Smooth muscle cell (in vitro differentiated cells): ENCODE results near the gene HSPB6. TPM values are rescaled to one million over a fixed set of nuclear protein-coding genes. Genes with fewer than 3 reads are reported as not detected.

Experiments
- DNase-seq: peaks from one replicate; lab custom pipeline; 2025; ENCODE audit not compliant: unreplicated experiment; lab: John Stamatoyannopoulos, UW
- H2AFZ ChIP-seq: fragments of 200-600 bp; sonication (generic); 2 replicates; pipeline ENCODE4 v1.6.0; 2016; ENCODE audit warnings: antibody characterized with exemption, low read depth, mild to moderate bottlenecking
- H3F3A ChIP-seq: fragments of 200-600 bp; sonication (generic); 2 replicates; pipeline ENCODE4 v1.6.0; 2017; ENCODE audit warnings: antibody characterized with exemption, low read depth
- H3K27ac ChIP-seq: fragments of 200-600 bp; sonication (generic); 2 replicates; pipeline ENCODE4 v1.5.1; 2016; ENCODE audit warnings: low read depth, mild to moderate bottlenecking
- H3K27me3 ChIP-seq: fragments of 200-600 bp; sonication (generic); 2 replicates; pipeline ENCODE4 v1.6.1; 2016; ENCODE audit warnings: low read depth, mild to moderate bottlenecking
- H3K36me3 ChIP-seq: fragments of 200-600 bp; sonication (generic); 2 replicates; pipeline ENCODE4 v1.5.1; 2016; ENCODE audit warnings: low read depth
- H3K4me1 ChIP-seq: fragments of 200-600 bp; sonication (generic); 2 replicates; pipeline ENCODE4 v1.5.1; 2016; ENCODE audit warnings: low read depth
- H3K4me2 ChIP-seq: fragments of 200-600 bp; sonication (generic); 2 replicates; pipeline ENCODE4 v1.6.0; 2016; ENCODE audit warnings: mild to moderate bottlenecking
- H3K4me3 ChIP-seq: fragments of 200-600 bp; sonication (generic); 2 replicates; pipeline ENCODE4 v1.5.1; 2016; ENCODE audit warnings: mild to moderate bottlenecking
- H3K79me2 ChIP-seq: fragments of 200-600 bp; sonication (generic); 2 replicates; pipeline ENCODE4 v1.6.0; 2016; ENCODE audit warnings: low read depth, mild to moderate bottlenecking
- H3K9ac ChIP-seq: fragments of 200-600 bp; sonication (generic); 2 replicates; pipeline ENCODE4 v1.6.0; 2016; ENCODE audit warnings: low read depth
- H3K9me3 ChIP-seq: fragments of 200-600 bp; sonication (generic); replicated peaks from 2 replicates; pipeline ENCODE4 v1.5.1; 2016; ENCODE audit warnings: low read depth
- H4K20me1 ChIP-seq: fragments of 200-600 bp; sonication (generic); 2 replicates; pipeline ENCODE4 v1.6.0; 2016; ENCODE audit warnings: low read depth
- CTCF ChIP-seq: fragments of 200-600 bp; sonication (generic); IDR thresholded peaks from 2 replicates; pipeline ENCODE4 v1.5.1; 2017; ENCODE audit warnings: borderline replicate concordance, mild to moderate bottlenecking, antibody characterized with exemption; ENCODE audit not compliant: insufficient read depth, poor library complexity, severe bottlenecking
- WGBS: methylation state at CpG from one replicate; pipeline ENCODE4 v1.1.7; 2016; ENCODE audit warnings: low lambda C conversion rate; 5-methylcytosine and 5-hydroxymethylcytosine counted together
- polyA plus RNA-seq: library from polyadenylated mRNA; unstranded; fragments of >200 nt; fragmentation: Nextera tagmentation; extraction: Ambion mirVana; gene quantifications from 2 replicates; pipeline ENCODE4 v1.2.1, GENCODE V29; 2016
- total RNA-seq: library from RNA; depleted of rRNA; stranded (reverse); fragments of >200 nt; gene quantifications from 2 replicates; pipeline ENCODE4 v1.2.3, GENCODE V29; 2014

HSPB6 gene
- total and polyA plus RNA-seq, 2 experiments from 2014 or later = 19.1 to 254 TPM

- peaks cover 6% of the 10 kb centered on the region for H3K4me1 ChIP-seq
- no peak for TF ChIP-seq CTCF
- no peaks in the 10 kb centered on the region for H3K9me3 ChIP-seq
- no peaks in the 10 kb centered on the region for H3K36me3 ChIP-seq
- H3F3A ChIP-seq = no peaks in the 10 kb centered on the region
- no peak overlapping the region for H3K4me3 ChIP-seq
- H4K20me1 ChIP-seq = no peaks in the 10 kb centered on the region
- no peak overlapping the region for H3K27ac ChIP-seq
- H3K79me2 ChIP-seq = no peaks in the 10 kb centered on the region
- no peak overlapping the region for H2AFZ ChIP-seq
- DNase-seq = no peak
- no peaks in the 10 kb centered on the region for H3K27me3 ChIP-seq
- H3K9ac ChIP-seq = no peak overlapping the region
- H3K4me2 ChIP-seq = no peak overlapping the region
- 91% methylated on average over 8 of the region's 8 CpGs for WGBS
Observed at GRCh38 chr19:35779033-35779432, 22.2 kb upstream of the HSPB6 start.

GRCh38 chr19:35777961-35778360 is 21.1 kb upstream of the HSPB6 start:
- Histone ChIP-seq H3F3A (no peaks in the 10 kb centered on the region), H3K27me3 (no peaks in the 10 kb centered on the region), H3K36me3 (no peaks in the 10 kb centered on the region), H2AFZ (no peak overlapping the region), H3K4me2 (no peak overlapping the region), H3K9me3 (no peaks in the 10 kb centered on the region), H3K79me2 (no peaks in the 10 kb centered on the region), H3K9ac (no peak overlapping the region), H3K27ac (no peak overlapping the region), H3K4me1 (peaks cover 6% of the 10 kb centered on the region), H3K4me3 (no peak overlapping the region), H4K20me1 (no peaks in the 10 kb centered on the region)
- 94% methylated on average over 7 of the region's 7 CpGs for WGBS
- TF ChIP-seq CTCF = no peak
- DNase-seq = no peak

- Histone ChIP-seq H3K4me1 (peaks cover 6% of the 10 kb centered on the region), H3K9ac (no peak overlapping the region), H4K20me1 (no peaks in the 10 kb centered on the region), H3K27ac (no peak overlapping the region), H3K27me3 (no peaks in the 10 kb centered on the region), H3K36me3 (no peaks in the 10 kb centered on the region), H3K4me3 (no peak overlapping the region), H3K4me2 (no peak overlapping the region), H2AFZ (no peak overlapping the region), H3F3A (no peaks in the 10 kb centered on the region), H3K9me3 (no peaks in the 10 kb centered on the region), H3K79me2 (no peaks in the 10 kb centered on the region)
- WGBS = 45% methylated on average over 19 of the region's 19 CpGs
- TF ChIP-seq CTCF = no peak
- DNase-seq = no peak
Observed at GRCh38 chr19:35777086-35777841, 20.4 kb upstream of the HSPB6 start.

GRCh38 chr19:35776102-35776788 is 19.4 kb upstream of the HSPB6 start:
- Histone ChIP-seq H3K36me3 (no peaks in the 10 kb centered on the region), H3K27me3 (no peaks in the 10 kb centered on the region), H3K79me2 (no peaks in the 10 kb centered on the region), H4K20me1 (no peaks in the 10 kb centered on the region), H3K27ac (no peak overlapping the region), H3K4me1 (peaks cover 6% of the 10 kb centered on the region), H2AFZ (no peak overlapping the region), H3K9me3 (no peaks in the 10 kb centered on the region), H3K4me2 (peak overlapping the region; percentile 90), H3K9ac (no peak overlapping the region), H3K4me3 (peak overlapping the region; percentile 83), H3F3A (no peaks in the 10 kb centered on the region)
- TF ChIP-seq CTCF = no peak
- 55% methylated on average over 11 of the region's 13 CpGs for WGBS
- DNase-seq = no peak
